Skeletal muscle satellite cell (primary cell): Measurements from ENCODE around the gene SMIM43.

ENCODE experiments used
- H3K27me3 ChIP-seq: 2 replicates; pipeline ENCODE4 v1.7.0; 2013; ENCODE audit warnings: low read length; ENCODE audit not compliant: control insufficient read depth, insufficient read depth
- H3K36me3 ChIP-seq: 2 replicates; pipeline ENCODE4 v1.7.0; 2013; ENCODE audit warnings: mild to moderate bottlenecking, control low read depth, low read length; ENCODE audit not compliant: insufficient read depth
- H3K4me1 ChIP-seq: 2 replicates; pipeline ENCODE4 v1.7.0; 2013; ENCODE audit warnings: low read length; ENCODE audit not compliant: control insufficient read depth, insufficient read depth
- H3K4me2 ChIP-seq: 2 replicates; pipeline ENCODE4 v1.7.0; 2013; ENCODE audit warnings: mild to moderate bottlenecking, low read length
- H3K4me3 ChIP-seq: 2 replicates; pipeline ENCODE4 v1.7.0; 2013; ENCODE audit warnings: low read length
- H3K9ac ChIP-seq: 2 replicates; pipeline ENCODE4 v1.7.0; 2013; ENCODE audit warnings: mild to moderate bottlenecking, low read depth, low read length, moderate library complexity
- H3K9me3 ChIP-seq: replicated peaks from 2 replicates; pipeline ENCODE4 v1.7.0; 2013; ENCODE audit warnings: mild to moderate bottlenecking, control low read depth, low read length

SMIM43 gene

GRCh38 chr4:121778991-121779628, 14.1 kb upstream of the SMIM43 start:
- H3K27me3 ChIP-seq = no peaks in the 10 kb centered on the region
- H3K36me3 ChIP-seq = no peaks in the 10 kb centered on the region
- H3K9me3 ChIP-seq = no peaks in the 10 kb centered on the region
- no peak overlapping the region for H3K9ac ChIP-seq
- peaks cover 47% of the 10 kb centered on the region for H3K4me1 ChIP-seq
- H3K4me3 ChIP-seq = no peak overlapping the region
- peak overlapping the region; percentile 53 for H3K4me2 ChIP-seq

- no peaks in the 10 kb centered on the region for H3K9me3 ChIP-seq
- no peaks in the 10 kb centered on the region for H3K36me3 ChIP-seq
- H3K4me2 ChIP-seq = peak overlapping the region; percentile 10
- H3K9ac ChIP-seq = peak overlapping the region; percentile 5
- no peak overlapping the region for H3K4me3 ChIP-seq
- H3K27me3 ChIP-seq = no peaks in the 10 kb centered on the region
- H3K4me1 ChIP-seq = peaks cover 42% of the 10 kb centered on the region
These were observed 12.7 kb upstream of the SMIM43 start for GRCh38 chr4:121777625-121778024.

- H3K9ac ChIP-seq = no peak overlapping the region
- H3K9me3 ChIP-seq = no peaks in the 10 kb centered on the region
- no peaks in the 10 kb centered on the region for H3K36me3 ChIP-seq
- H3K4me2 ChIP-seq = peak overlapping the region; percentile 2
- no peaks in the 10 kb centered on the region for H3K27me3 ChIP-seq
- no peak overlapping the region for H3K4me3 ChIP-seq
- peaks cover 42% of the 10 kb centered on the region for H3K4me1 ChIP-seq
These were observed 11.8 kb upstream of the SMIM43 start for GRCh38 chr4:121776610-121777401.

GRCh38 chr4:121773883-121774282, 8.9 kb upstream of the SMIM43 start:
- Histone ChIP-seq H3K9ac (no peak overlapping the region), H3K4me2 (no peak overlapping the region), H3K4me3 (no peak overlapping the region), H3K27me3 (no peaks in the 10 kb centered on the region), H3K9me3 (no peaks in the 10 kb centered on the region), H3K36me3 (no peaks in the 10 kb centered on the region), H3K4me1 (peaks cover 30% of the 10 kb centered on the region)

- Histone ChIP-seq H3K4me2 (no peak overlapping the region), H3K36me3 (no peaks in the 10 kb centered on the region), H3K9ac (no peak overlapping the region), H3K9me3 (no peaks in the 10 kb centered on the region), H3K27me3 (no peaks in the 10 kb centered on the region), H3K4me3 (no peak overlapping the region), H3K4me1 (peaks cover 10% of the 10 kb centered on the region)
These were observed 6.9 kb upstream of the SMIM43 start for GRCh38 chr4:121771869-121772268.

GRCh38 chr4:121769341-121769740, 4.4 kb upstream of the SMIM43 start:
- H3K4me2 ChIP-seq = no peak overlapping the region
- no peak overlapping the region for H3K9ac ChIP-seq
- no peaks in the 10 kb centered on the region for H3K9me3 ChIP-seq
- peaks cover 7% of the 10 kb centered on the region for H3K4me1 ChIP-seq
- H3K4me3 ChIP-seq = no peak overlapping the region
- H3K27me3 ChIP-seq = no peaks in the 10 kb centered on the region
- no peaks in the 10 kb centered on the region for H3K36me3 ChIP-seq

GRCh38 chr4:121767166-121767565, 2.2 kb upstream of the SMIM43 start:
- Histone ChIP-seq H3K9me3 (no peaks in the 10 kb centered on the region), H3K4me2 (no peak overlapping the region), H3K4me1 (peaks cover 11% of the 10 kb centered on the region), H3K4me3 (no peak overlapping the region), H3K36me3 (no peaks in the 10 kb centered on the region), H3K9ac (no peak overlapping the region), H3K27me3 (no peaks in the 10 kb centered on the region)

- Histone ChIP-seq H3K4me3 (no peak overlapping the region), H3K4me2 (no peak overlapping the region), H3K9ac (no peak overlapping the region), H3K4me1 (peaks cover 11% of the 10 kb centered on the region), H3K36me3 (no peaks in the 10 kb centered on the region), H3K27me3 (no peaks in the 10 kb centered on the region), H3K9me3 (no peaks in the 10 kb centered on the region)
These were observed 1.1 kb upstream of the SMIM43 start for GRCh38 chr4:121765971-121766538.

- Histone ChIP-seq H3K4me2 (peak overlapping the region; percentile 98), H3K9me3 (no peaks in the 10 kb centered on the region), H3K4me1 (peaks cover 11% of the 10 kb centered on the region), H3K36me3 (no peaks in the 10 kb centered on the region), H3K27me3 (no peaks in the 10 kb centered on the region), H3K9ac (peak overlapping the region; percentile 74), H3K4me3 (peak overlapping the region; percentile 78)
These were observed 373 bp upstream of the SMIM43 start for GRCh38 chr4:121765368-121765705.

GRCh38 chr4:121764303-121764701, 662 bp downstream of the SMIM43 start:
- Histone ChIP-seq H3K4me1 (peaks cover 13% of the 10 kb centered on the region), H3K9ac (peak overlapping the region; percentile 74), H3K9me3 (no peaks in the 10 kb centered on the region), H3K4me2 (peak overlapping the region; percentile 98), H3K4me3 (peak overlapping the region; percentile 78), H3K36me3 (no peaks in the 10 kb centered on the region), H3K27me3 (no peaks in the 10 kb centered on the region)

- Histone ChIP-seq H3K27me3 (no peaks in the 10 kb centered on the region), H3K9me3 (no peaks in the 10 kb centered on the region), H3K4me3 (no peak overlapping the region), H3K9ac (no peak overlapping the region), H3K4me2 (no peak overlapping the region), H3K4me1 (peaks cover 24% of the 10 kb centered on the region), H3K36me3 (no peaks in the 10 kb centered on the region)
These were observed 4.8 kb downstream of the SMIM43 start for GRCh38 chr4:121760205-121760604.
